Calu3 (cell line): ENCODE data around the gene EFCC1. TPM values are rescaled to one million over a fixed set of nuclear protein-coding genes. Genes with fewer than 3 reads are reported as not detected.
A peak's percentile ranks its signal among the peaks of the same experiment; 100 is the strongest.

Experiments used
- BruUV-seq: library from RNA; stranded (reverse); fragments of 400-500 nt; replicated peaks from 2 replicates; lab custom pipeline; 2021; lab: Mats Ljungman, UMichigan
- CTCF ChIA-PET: fragments of 300-600 bp; sonication (Branson Sonifier 250); formaldehyde crosslinking; loops from one replicate; lab custom pipeline; 2022; ENCODE audit warnings: antibody characterized with exemption; lab: Charles Lee
- DNase-seq: peaks from one replicate; pipeline ENCODE4 v3.0.0; 2022
- H3K27ac Mint-ChIP-seq: one replicate; pipeline ENCODE4 v1.8.0; 2022; ENCODE audit warnings: mixed read lengths; ENCODE audit not compliant: unreplicated experiment
- H3K27me3 Mint-ChIP-seq: one replicate; pipeline ENCODE4 v1.8.0; 2022; ENCODE audit warnings: mixed read lengths; ENCODE audit not compliant: unreplicated experiment
- H3K36me3 Mint-ChIP-seq: one replicate; pipeline ENCODE4 v1.8.0; 2022; ENCODE audit warnings: mild to moderate bottlenecking, moderate library complexity, mixed read lengths; ENCODE audit not compliant: insufficient read depth, unreplicated experiment
- H3K4me1 Mint-ChIP-seq: one replicate; pipeline ENCODE4 v1.8.0; 2022; ENCODE audit warnings: mild to moderate bottlenecking, low read depth, mixed read lengths; ENCODE audit not compliant: unreplicated experiment
- H3K4me3 Mint-ChIP-seq: one replicate; pipeline ENCODE4 v1.8.0; 2022; ENCODE audit warnings: mild to moderate bottlenecking, low read depth, moderate library complexity, mixed read lengths; ENCODE audit not compliant: unreplicated experiment
- H3K9me3 Mint-ChIP-seq: one replicate; pipeline ENCODE4 v1.8.0; 2022; ENCODE audit warnings: low read depth, mixed read lengths; ENCODE audit not compliant: unreplicated experiment
- intact Hi-C: fragments of 100-400 bp; cut with micrococcal nuclease; formaldehyde crosslinking; loops from one replicate; pipeline ENCODE4 v1.10.0; 2022; ENCODE audit not compliant: unreplicated experiment
- total RNA-seq: library from RNA; stranded (reverse); gene quantifications from 2 replicates; pipeline ENCODE4 v1.2.3, GENCODE V29; 2022
- TF ChIP-seq, protein P1 (sequence below): fragments of 200-600 bp; IDR thresholded peaks from one replicate; pipeline ENCODE4 v1.8.0; 2022; ENCODE audit warnings: antibody characterized with exemption; ENCODE audit not compliant: unreplicated experiment

Gene EFCC1
- total RNA-seq, 1 experiment from 2014 or later, result not detected

DNA sequence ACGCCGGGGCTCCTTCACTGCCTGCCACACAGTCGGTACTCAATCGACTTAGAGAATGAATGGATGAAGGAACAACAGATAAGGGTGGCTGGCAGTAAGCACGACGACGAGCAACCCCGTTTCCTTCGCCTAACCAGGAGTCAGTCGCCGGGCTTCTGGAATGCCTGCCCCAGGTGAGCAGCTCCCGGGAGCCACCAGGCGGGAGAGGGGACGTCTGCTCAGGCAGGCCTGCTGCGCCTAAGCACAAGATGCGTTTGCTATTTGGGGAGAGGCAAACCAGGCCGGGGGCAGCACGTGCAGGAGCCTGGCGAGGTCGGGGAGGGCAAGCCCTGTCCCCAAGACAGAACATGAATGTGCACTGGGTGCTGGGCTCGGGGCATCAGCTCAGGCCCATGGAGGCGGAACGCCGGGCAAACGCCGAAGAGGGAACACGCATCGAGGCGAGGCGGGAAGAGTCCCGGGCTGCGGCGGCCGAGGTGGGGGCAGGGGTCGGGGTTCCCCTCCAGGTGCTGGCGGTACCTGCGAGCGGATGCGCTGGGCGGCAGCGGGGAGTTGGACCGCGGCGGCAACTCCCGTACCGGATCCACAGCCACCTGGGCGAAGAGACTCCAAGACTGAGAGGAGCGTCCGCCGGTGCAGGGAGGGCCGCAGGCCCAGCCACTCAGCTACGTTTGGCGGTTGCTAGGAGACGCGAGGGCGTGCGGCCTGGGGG, 7.5 kb upstream of the EFCC1 start, which contains the start of gene CFAP92:
Gene CFAP92 (minus strand): TSS at position 616 of the 712 bp plus-strand sequence. CDS start 772 bp downstream, outside the sequence.
- peak within 1 kb of the TSS; percentile 60 for H3K27ac Mint-ChIP-seq
- peak within 1 kb of the TSS; percentile 75 for H3K4me3 Mint-ChIP-seq
- no TSS peak for BruUV-seq
- peaks cover 16% of the 10 kb centered on the region for H3K4me1 Mint-ChIP-seq
- peak; percentile 97 for DNase-seq
- peaks cover 83% of the 10 kb centered on the region for H3K27me3 Mint-ChIP-seq
- H3K36me3 Mint-ChIP-seq, result peaks cover 12% of the 10 kb centered on the region
- intact Hi-C loops, result no loop called here
- H3K9me3 Mint-ChIP-seq, result no peaks in the 10 kb centered on the region
- TF ChIP-seq, protein P1, sequence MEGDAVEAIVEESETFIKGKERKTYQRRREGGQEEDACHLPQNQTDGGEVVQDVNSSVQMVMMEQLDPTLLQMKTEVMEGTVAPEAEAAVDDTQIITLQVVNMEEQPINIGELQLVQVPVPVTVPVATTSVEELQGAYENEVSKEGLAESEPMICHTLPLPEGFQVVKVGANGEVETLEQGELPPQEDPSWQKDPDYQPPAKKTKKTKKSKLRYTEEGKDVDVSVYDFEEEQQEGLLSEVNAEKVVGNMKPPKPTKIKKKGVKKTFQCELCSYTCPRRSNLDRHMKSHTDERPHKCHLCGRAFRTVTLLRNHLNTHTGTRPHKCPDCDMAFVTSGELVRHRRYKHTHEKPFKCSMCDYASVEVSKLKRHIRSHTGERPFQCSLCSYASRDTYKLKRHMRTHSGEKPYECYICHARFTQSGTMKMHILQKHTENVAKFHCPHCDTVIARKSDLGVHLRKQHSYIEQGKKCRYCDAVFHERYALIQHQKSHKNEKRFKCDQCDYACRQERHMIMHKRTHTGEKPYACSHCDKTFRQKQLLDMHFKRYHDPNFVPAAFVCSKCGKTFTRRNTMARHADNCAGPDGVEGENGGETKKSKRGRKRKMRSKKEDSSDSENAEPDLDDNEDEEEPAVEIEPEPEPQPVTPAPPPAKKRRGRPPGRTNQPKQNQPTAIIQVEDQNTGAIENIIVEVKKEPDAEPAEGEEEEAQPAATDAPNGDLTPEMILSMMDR, result no peak
- CTCF ChIA-PET, result interaction anchor here (0.6 to 2.2 kb wide), 12 partner anchors 10 to 382 kb away, joined by 3 to 11 read pairs (median 4); no protein-coding TSS in a partner anchor

DNA sequence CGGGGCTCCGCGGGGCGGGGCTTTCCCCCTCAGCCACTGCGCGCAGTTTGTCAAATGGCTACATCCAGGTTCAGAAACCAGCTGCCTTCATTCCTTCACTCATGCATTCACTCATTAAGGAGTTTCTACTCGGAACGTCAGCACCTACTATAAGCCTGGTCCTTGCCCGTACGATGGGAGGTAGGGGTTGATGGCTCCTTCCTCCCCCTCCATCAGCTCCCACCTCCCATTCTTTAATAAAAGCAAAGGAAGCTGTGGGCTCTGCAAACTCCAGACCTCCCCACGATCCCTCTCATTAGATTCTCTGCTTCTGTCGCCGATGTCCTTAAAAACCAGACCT, 7.0 kb upstream of the EFCC1 start:
- H3K4me1 Mint-ChIP-seq, result peaks cover 16% of the 10 kb centered on the region
- BruUV-seq, result no TSS peak
- H3K36me3 Mint-ChIP-seq, result peaks cover 12% of the 10 kb centered on the region
- TF ChIP-seq, protein P1, result no peak
- CTCF ChIA-PET, result interaction anchor here (0.5 to 2.2 kb wide), 13 partner anchors 10 to 382 kb away, joined by 3 to 11 read pairs (median 4); no protein-coding TSS in a partner anchor
- peaks cover 88% of the 10 kb centered on the region for H3K27me3 Mint-ChIP-seq
- H3K9me3 Mint-ChIP-seq, result no peaks in the 10 kb centered on the region
- no peak overlapping the region for H3K27ac Mint-ChIP-seq
- intact Hi-C loops, result no loop called here
- no peak for DNase-seq
- peak overlapping the region; percentile 75 for H3K4me3 Mint-ChIP-seq

- Mint-ChIP-seq H3K27ac (no peak overlapping the region), H3K4me1 (peaks cover 16% of the 10 kb centered on the region), H3K36me3 (peaks cover 12% of the 10 kb centered on the region), H3K27me3 (peaks cover 95% of the 10 kb centered on the region), H3K9me3 (no peaks in the 10 kb centered on the region), H3K4me3 (peak overlapping the region; percentile 75)
- no TSS peak for BruUV-seq
- intact Hi-C loops, result no loop called here
- CTCF ChIA-PET, result interaction anchor here (0.5 to 2.2 kb wide), 6 partner anchors 9 to 251 kb away, joined by 3 to 11 read pairs (median 6); no protein-coding TSS in a partner anchor
- no peak for DNase-seq
- TF ChIP-seq, protein P1, result no peak
Measured at GRCh38 chr3:128994581-128995546, 6.2 kb upstream of the EFCC1 start.

DNA sequence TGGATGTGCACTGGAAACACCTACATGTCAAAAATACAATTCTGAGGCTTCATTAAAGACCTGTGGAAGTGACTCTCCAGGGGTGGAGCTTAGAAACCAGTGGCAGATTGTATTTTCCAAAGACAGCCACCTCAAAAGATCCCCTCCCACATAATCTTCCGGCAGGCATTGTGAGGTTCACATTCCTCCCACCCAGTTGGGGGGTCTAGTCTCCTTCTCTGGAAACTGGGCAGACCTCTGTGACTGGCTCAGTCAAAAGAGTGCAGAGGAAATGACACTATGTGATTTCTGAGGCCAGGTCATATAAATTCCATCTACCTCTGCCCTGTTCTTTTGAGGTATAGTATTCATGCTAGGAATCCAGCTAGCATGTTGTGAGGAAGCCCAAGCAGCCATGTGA, 5.4 kb upstream of the EFCC1 start:
- BruUV-seq, result no TSS peak
- CTCF ChIA-PET, result interaction anchor here (1.3 to 2.2 kb wide), 3 partner anchors 21 to 120 kb away, joined by 3 to 11 read pairs (median 6); no protein-coding TSS in a partner anchor
- Mint-ChIP-seq H3K27me3 (peaks cover 99% of the 10 kb centered on the region), H3K9me3 (no peaks in the 10 kb centered on the region), H3K4me3 (no peak overlapping the region), H3K27ac (no peak overlapping the region), H3K4me1 (peaks cover 16% of the 10 kb centered on the region), H3K36me3 (peaks cover 12% of the 10 kb centered on the region)
- TF ChIP-seq, protein P1, result no peak
- DNase-seq, result no peak
- intact Hi-C loops, result no loop called here
